K562 (cell line): Measurements from ENCODE around the gene CCDC17. TPM values are rescaled to one million over a fixed set of nuclear protein-coding genes. Genes with fewer than 3 reads are reported as not detected.

ENCODE experiments used
- CREB3 ChIP-seq: fragments of 450-650 bp; conservative IDR thresholded peaks from 2 replicates; pipeline ENCODE4 v1.6.1; 2016; ENCODE audit warnings: missing genetic modification characterization, low read depth, mild to moderate bottlenecking, missing compliant biosample characterization, moderate library complexity
- FOXM1 ChIP-seq, 2 experiments: fragments of 450-650 bp in 1 of 2; sonication (generic) in 1 of 2; formaldehyde crosslinking in 1 of 2; IDR thresholded peaks; 2 replicates each; pipeline versions ENCODE4 v1.6.1 to v1.9.0; 2017 to 2022; ENCODE audit warnings: low read depth in 2 of 2, mild to moderate bottlenecking in 2 of 2, missing genetic modification reagents in 1 of 2, moderate library complexity in 1 of 2
- GABPB1 ChIP-seq: sonication (generic); formaldehyde crosslinking; IDR thresholded peaks from 2 replicates; pipeline ENCODE4 v1.8.0; 2022; ENCODE audit warnings: mild to moderate bottlenecking, missing genetic modification reagents
- HNRNPL ChIP-seq: fragments of 200-400 bp; formaldehyde crosslinking; IDR thresholded peaks from 2 replicates; pipeline ENCODE4 v1.6.1; 2017; ENCODE audit warnings: low read depth, mild to moderate bottlenecking, low read length
- MAFF ChIP-seq: IDR thresholded peaks from 2 replicates; pipeline ENCODE4 v1.6.1; 2012; ENCODE audit warnings: low read length, improper control_type of control experiment
- MBD2 ChIP-seq: sonication (generic); IDR thresholded peaks from 2 replicates; pipeline ENCODE4 v1.6.1; 2016; ENCODE audit warnings: low read depth, borderline replicate concordance
- SIRT6 ChIP-seq: IDR thresholded peaks from one replicate; pipeline ENCODE4 v1.6.1; 2012; ENCODE audit warnings: low read depth, mild to moderate bottlenecking, control low read depth, inconsistent platforms, low read length, moderate library complexity
- TBL1XR1 ChIP-seq, 2 experiments: IDR thresholded peaks; 2 replicates each; pipeline ENCODE4 v1.6.1; 2012; ENCODE audit warnings: improper control_type of control experiment in 2 of 2, low read length in 2 of 2, mild to moderate bottlenecking in 1 of 2
- ZBED1 ChIP-seq: IDR thresholded peaks from 2 replicates; pipeline ENCODE4 v1.6.1; 2014
- ZBTB8A ChIP-seq: fragments of 450-650 bp; IDR thresholded peaks from 2 replicates; pipeline ENCODE4 v1.6.1; 2018; ENCODE audit warnings: mild to moderate bottlenecking, moderate library complexity; ENCODE audit not compliant: partially characterized antibody
- ZNF707 ChIP-seq: fragments of 250-450 bp; sonication (Bioruptor Pico); conservative IDR thresholded peaks from 2 replicates; pipeline ENCODE4 v1.8.0; 2022; ENCODE audit warnings: inconsistent platforms, mild to moderate bottlenecking, moderate library complexity
- ZNF785 ChIP-seq: fragments of 250-450 bp; sonication (Bioruptor Pico); IDR thresholded peaks from 2 replicates; pipeline ENCODE4 v1.4.0; 2020; ENCODE audit warnings: mild to moderate bottlenecking
- polyA plus RNA-seq, 8 experiments: library from polyadenylated mRNA; depleted of rRNA in 4 of 8; stranded (reverse) in 5 of 8; unstranded in 3 of 8; fragments of >200 nt; fragmentation: Nextera tagmentation in 2 of 8; fragmentation: Illumina TruSeq in 1 of 8; extraction: Ambion mirVana in 2 of 8; extraction: Trizol in 1 of 8; gene quantifications; 2 replicates each; pipeline versions ENCODE4 v1.2.1 to v1.2.3, GENCODE V29; 2011 to 2014; ENCODE audit warnings: inconsistent platforms in 1 of 8, missing spikeins in 1 of 8
- total RNA-seq, 7 experiments: library from RNA; depleted of rRNA in 6 of 7; stranded (reverse); fragments of >200 nt in 6 of 7; fragmentation: Illumina TruSeq in 2 of 7; extraction: Trizol in 2 of 7; gene quantifications; 2 replicates each; pipeline versions ENCODE4 v1.2.1 to v1.2.3, GENCODE V29; 2011 to 2021; ENCODE audit warnings: low replicate concordance in 1 of 7
- TF ChIP-seq, protein P1 (sequence below): IDR thresholded peaks from 2 replicates; pipeline ENCODE4 v1.6.1; 2012; ENCODE audit warnings: low read depth, low read length, improper control_type of control experiment, borderline replicate concordance
- TF ChIP-seq, protein P2 (sequence below), 2 experiments: fragments of 200-800 bp in 1 of 2; sonication (Bioruptor generic) in 1 of 2; sonication (generic) in 1 of 2; formaldehyde crosslinking in 1 of 2; IDR thresholded peaks in 1 of 2; conservative IDR thresholded peaks in 1 of 2; 2 replicates each; pipeline versions ENCODE4 v1.5.0 to v1.6.1; 2016 to 2020; ENCODE audit warnings: missing compliant biosample characterization in 1 of 2, missing genetic modification characterization in 1 of 2, missing genetic modification reagents in 1 of 2
- TF ChIP-seq, protein P3 (sequence below): fragments of 250-450 bp; sonication (Bioruptor Pico); IDR thresholded peaks from 2 replicates; pipeline ENCODE4 v1.8.0; 2021; ENCODE audit warnings: mild to moderate bottlenecking, moderate library complexity
- TF ChIP-seq, protein P4 (sequence below): fragments of 450-650 bp; IDR thresholded peaks from 2 replicates; pipeline ENCODE4 v1.6.1; 2014; ENCODE audit warnings: low read depth, mild to moderate bottlenecking, moderate library complexity, borderline replicate concordance

CCDC17 gene
- total and polyA plus RNA-seq, 9 of the 15 experiments (the other 6 are each of a cell fraction or from before 2014, with no cell fraction given) = 0.20 to 2.4 (median 0.85) TPM

GRCh38 chr1:45584351-45585109 lies 39.3 kb downstream of the CCDC17 start (continued):
- TF ChIP-seq CREB3 (tag) (no peak), MAFF (no peak), HNRNPL (no peak; the same call in 1 of the 2 replicates), ZNF785 (CRISPR knock-in tag) (no peak), SIRT6 (no peak), FOXM1 (IDR thresholded peaks at IDR 0.05; ENCODE audit: low read depth) (no peak), FOXM1 (CRISPR knock-in tag; IDR thresholded peaks at IDR 0.05; ENCODE audit: low read depth) (peak; percentile 93; the same call in 1 of the 2 replicates), ZBED1 (no peak), GABPB1 (CRISPR knock-in tag) (no peak; the same call in 1 of the 2 replicates), MBD2 (no peak), TBL1XR1 (IDR thresholded peaks at IDR 0.05; ENCODE audit: low read length in 2 of 2) (no peak; a peak in 1 of 4 replicates), ZBTB8A (no peak), ZNF707 (CRISPR knock-in tag) (no peak)
- TF ChIP-seq, protein P1, sequence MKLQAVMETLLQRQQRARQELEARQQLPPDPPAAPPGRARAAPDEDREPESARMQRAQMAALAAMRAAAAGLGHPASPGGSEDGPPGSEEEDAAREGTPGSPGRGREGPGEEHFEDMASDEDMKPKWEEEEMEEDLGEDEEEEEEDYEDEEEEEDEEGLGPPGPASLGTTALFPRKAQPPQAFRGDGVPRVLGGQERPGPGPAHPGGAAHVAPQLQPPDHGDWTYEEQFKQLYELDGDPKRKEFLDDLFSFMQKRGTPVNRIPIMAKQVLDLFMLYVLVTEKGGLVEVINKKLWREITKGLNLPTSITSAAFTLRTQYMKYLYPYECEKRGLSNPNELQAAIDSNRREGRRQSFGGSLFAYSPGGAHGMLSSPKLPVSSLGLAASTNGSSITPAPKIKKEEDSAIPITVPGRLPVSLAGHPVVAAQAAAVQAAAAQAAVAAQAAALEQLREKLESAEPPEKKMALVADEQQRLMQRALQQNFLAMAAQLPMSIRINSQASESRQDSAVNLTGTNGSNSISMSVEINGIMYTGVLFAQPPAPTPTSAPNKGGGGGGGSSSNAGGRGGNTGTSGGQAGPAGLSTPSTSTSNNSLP = no peak
- TF ChIP-seq, protein P2, sequence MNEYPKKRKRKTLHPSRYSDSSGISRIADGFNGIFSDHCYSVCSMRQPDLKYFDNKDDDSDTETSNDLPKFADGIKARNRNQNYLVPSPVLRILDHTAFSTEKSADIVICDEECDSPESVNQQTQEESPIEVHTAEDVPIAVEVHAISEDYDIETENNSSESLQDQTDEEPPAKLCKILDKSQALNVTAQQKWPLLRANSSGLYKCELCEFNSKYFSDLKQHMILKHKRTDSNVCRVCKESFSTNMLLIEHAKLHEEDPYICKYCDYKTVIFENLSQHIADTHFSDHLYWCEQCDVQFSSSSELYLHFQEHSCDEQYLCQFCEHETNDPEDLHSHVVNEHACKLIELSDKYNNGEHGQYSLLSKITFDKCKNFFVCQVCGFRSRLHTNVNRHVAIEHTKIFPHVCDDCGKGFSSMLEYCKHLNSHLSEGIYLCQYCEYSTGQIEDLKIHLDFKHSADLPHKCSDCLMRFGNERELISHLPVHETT (CRISPR knock-in tag; conservative IDR thresholded peaks at IDR 0.05 in 1 of 2, IDR thresholded peaks at IDR 0.05 in 1 of 2) = 0 out of 4 replicates have a peak, but pooled peaks of 1 of the 2 experiments have one; percentile 24
- TF ChIP-seq, protein P3, sequence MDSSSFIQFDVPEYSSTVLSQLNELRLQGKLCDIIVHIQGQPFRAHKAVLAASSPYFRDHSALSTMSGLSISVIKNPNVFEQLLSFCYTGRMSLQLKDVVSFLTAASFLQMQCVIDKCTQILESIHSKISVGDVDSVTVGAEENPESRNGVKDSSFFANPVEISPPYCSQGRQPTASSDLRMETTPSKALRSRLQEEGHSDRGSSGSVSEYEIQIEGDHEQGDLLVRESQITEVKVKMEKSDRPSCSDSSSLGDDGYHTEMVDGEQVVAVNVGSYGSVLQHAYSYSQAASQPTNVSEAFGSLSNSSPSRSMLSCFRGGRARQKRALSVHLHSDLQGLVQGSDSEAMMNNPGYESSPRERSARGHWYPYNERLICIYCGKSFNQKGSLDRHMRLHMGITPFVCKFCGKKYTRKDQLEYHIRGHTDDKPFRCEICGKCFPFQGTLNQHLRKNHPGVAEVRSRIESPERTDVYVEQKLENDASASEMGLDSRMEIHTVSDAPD (CRISPR knock-in tag) = no peak
- TF ChIP-seq, protein P4, sequence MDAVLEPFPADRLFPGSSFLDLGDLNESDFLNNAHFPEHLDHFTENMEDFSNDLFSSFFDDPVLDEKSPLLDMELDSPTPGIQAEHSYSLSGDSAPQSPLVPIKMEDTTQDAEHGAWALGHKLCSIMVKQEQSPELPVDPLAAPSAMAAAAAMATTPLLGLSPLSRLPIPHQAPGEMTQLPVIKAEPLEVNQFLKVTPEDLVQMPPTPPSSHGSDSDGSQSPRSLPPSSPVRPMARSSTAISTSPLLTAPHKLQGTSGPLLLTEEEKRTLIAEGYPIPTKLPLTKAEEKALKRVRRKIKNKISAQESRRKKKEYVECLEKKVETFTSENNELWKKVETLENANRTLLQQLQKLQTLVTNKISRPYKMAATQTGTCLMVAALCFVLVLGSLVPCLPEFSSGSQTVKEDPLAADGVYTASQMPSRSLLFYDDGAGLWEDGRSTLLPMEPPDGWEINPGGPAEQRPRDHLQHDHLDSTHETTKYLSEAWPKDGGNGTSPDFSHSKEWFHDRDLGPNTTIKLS = no peak
